ENCODE measurements around the gene DDX50.

- TF ChIP-seq CTCF (IDR thresholded peaks at IDR 0.05) (no peak), POLR2A (IDR thresholded peaks at IDR 0.05) (no peak)
Observed at GRCh38 chr10:68856352-68856751, 44.8 kb upstream of the DDX50 start.
